ENCODE results near the gene DNAH14.

DNA sequence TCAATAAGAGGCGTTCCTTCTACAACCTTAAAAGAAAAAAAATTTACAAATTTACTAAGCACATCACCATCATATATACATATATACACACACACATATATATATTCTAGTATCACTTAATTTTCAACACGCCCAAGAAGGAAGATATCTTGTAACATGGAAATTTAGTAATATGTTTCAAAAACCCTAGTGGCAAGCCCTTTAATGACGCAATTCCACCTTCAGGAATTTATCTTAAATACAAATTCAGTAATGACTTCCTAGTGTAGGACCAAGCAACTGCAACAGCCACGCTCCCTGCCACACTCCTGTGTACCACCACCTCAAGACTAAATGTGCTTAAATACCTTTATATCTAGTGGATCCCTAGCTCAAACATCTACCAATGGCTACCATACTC, 485.8 kb downstream of the DNAH14 start:
- no peak for TF ChIP-seq HDAC2 (IDR thresholded peaks at IDR 0.05)
- no peak for TF ChIP-seq SMC3 (IDR thresholded peaks at IDR 0.05; ENCODE audit: borderline replicate concordance, low read length)
- TF ChIP-seq, protein P1, sequence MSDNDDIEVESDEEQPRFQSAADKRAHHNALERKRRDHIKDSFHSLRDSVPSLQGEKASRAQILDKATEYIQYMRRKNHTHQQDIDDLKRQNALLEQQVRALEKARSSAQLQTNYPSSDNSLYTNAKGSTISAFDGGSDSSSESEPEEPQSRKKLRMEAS (IDR thresholded peaks at IDR 0.05; ENCODE audit: low read depth, low read length), result no peak
- TF ChIP-seq, protein P2, sequence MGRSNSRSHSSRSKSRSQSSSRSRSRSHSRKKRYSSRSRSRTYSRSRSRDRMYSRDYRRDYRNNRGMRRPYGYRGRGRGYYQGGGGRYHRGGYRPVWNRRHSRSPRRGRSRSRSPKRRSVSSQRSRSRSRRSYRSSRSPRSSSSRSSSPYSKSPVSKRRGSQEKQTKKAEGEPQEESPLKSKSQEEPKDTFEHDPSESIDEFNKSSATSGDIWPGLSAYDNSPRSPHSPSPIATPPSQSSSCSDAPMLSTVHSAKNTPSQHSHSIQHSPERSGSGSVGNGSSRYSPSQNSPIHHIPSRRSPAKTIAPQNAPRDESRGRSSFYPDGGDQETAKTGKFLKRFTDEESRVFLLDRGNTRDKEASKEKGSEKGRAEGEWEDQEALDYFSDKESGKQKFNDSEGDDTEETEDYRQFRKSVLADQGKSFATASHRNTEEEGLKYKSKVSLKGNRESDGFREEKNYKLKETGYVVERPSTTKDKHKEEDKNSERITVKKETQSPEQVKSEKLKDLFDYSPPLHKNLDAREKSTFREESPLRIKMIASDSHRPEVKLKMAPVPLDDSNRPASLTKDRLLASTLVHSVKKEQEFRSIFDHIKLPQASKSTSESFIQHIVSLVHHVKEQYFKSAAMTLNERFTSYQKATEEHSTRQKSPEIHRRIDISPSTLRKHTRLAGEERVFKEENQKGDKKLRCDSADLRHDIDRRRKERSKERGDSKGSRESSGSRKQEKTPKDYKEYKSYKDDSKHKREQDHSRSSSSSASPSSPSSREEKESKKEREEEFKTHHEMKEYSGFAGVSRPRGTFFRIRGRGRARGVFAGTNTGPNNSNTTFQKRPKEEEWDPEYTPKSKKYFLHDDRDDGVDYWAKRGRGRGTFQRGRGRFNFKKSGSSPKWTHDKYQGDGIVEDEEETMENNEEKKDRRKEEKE (IDR thresholded peaks at IDR 0.05), result no peak
- no peak for TF ChIP-seq TARDBP (IDR thresholded peaks at IDR 0.05; ENCODE audit: borderline replicate concordance)
- TF ChIP-seq, protein P3, sequence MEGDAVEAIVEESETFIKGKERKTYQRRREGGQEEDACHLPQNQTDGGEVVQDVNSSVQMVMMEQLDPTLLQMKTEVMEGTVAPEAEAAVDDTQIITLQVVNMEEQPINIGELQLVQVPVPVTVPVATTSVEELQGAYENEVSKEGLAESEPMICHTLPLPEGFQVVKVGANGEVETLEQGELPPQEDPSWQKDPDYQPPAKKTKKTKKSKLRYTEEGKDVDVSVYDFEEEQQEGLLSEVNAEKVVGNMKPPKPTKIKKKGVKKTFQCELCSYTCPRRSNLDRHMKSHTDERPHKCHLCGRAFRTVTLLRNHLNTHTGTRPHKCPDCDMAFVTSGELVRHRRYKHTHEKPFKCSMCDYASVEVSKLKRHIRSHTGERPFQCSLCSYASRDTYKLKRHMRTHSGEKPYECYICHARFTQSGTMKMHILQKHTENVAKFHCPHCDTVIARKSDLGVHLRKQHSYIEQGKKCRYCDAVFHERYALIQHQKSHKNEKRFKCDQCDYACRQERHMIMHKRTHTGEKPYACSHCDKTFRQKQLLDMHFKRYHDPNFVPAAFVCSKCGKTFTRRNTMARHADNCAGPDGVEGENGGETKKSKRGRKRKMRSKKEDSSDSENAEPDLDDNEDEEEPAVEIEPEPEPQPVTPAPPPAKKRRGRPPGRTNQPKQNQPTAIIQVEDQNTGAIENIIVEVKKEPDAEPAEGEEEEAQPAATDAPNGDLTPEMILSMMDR (IDR thresholded peaks at IDR 0.05 in 2 of 3, conservative IDR thresholded peaks at IDR 0.05 in 1 of 3; ENCODE audit: control insufficient read depth in 2 of 3, extremely low read depth in 1 of 3, insufficient read depth in 1 of 3, low read depth in 3 of 3, low read length in 3 of 3), result no peak
- no peak for TF ChIP-seq SMAD1 (IDR thresholded peaks at IDR 0.05; ENCODE audit: low read depth, partially characterized antibody)
- TF ChIP-seq, protein P4, sequence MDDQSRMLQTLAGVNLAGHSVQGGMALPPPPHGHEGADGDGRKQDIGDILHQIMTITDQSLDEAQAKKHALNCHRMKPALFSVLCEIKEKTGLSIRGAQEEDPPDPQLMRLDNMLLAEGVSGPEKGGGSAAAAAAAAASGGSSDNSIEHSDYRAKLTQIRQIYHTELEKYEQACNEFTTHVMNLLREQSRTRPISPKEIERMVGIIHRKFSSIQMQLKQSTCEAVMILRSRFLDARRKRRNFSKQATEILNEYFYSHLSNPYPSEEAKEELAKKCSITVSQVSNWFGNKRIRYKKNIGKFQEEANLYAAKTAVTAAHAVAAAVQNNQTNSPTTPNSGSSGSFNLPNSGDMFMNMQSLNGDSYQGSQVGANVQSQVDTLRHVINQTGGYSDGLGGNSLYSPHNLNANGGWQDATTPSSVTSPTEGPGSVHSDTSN (IDR thresholded peaks at IDR 0.05; ENCODE audit: insufficient replicate concordance, low read depth, low read length), result no peak
- TF ChIP-seq YY1 (IDR thresholded peaks at IDR 0.05; ENCODE audit: low read depth, low read length), result no peak
- TF ChIP-seq POLR2AphosphoS5 (IDR thresholded peaks at IDR 0.05; ENCODE audit: low read length), result no peak
- no peak for TF ChIP-seq EZH2 (IDR thresholded peaks at IDR 0.05; ENCODE audit: borderline replicate concordance, control insufficient read depth, low read depth, low read length)
- TF ChIP-seq, protein P5, sequence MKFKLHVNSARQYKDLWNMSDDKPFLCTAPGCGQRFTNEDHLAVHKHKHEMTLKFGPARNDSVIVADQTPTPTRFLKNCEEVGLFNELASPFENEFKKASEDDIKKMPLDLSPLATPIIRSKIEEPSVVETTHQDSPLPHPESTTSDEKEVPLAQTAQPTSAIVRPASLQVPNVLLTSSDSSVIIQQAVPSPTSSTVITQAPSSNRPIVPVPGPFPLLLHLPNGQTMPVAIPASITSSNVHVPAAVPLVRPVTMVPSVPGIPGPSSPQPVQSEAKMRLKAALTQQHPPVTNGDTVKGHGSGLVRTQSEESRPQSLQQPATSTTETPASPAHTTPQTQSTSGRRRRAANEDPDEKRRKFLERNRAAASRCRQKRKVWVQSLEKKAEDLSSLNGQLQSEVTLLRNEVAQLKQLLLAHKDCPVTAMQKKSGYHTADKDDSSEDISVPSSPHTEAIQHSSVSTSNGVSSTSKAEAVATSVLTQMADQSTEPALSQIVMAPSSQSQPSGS (IDR thresholded peaks at IDR 0.05; ENCODE audit: low read length), result no peak
- TF ChIP-seq, protein P6, sequence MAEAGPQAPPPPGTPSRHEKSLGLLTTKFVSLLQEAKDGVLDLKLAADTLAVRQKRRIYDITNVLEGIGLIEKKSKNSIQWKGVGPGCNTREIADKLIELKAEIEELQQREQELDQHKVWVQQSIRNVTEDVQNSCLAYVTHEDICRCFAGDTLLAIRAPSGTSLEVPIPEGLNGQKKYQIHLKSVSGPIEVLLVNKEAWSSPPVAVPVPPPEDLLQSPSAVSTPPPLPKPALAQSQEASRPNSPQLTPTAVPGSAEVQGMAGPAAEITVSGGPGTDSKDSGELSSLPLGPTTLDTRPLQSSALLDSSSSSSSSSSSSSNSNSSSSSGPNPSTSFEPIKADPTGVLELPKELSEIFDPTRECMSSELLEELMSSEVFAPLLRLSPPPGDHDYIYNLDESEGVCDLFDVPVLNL (IDR thresholded peaks at IDR 0.05; ENCODE audit: low read depth, low read length), result no peak
- TF ChIP-seq, protein P7, sequence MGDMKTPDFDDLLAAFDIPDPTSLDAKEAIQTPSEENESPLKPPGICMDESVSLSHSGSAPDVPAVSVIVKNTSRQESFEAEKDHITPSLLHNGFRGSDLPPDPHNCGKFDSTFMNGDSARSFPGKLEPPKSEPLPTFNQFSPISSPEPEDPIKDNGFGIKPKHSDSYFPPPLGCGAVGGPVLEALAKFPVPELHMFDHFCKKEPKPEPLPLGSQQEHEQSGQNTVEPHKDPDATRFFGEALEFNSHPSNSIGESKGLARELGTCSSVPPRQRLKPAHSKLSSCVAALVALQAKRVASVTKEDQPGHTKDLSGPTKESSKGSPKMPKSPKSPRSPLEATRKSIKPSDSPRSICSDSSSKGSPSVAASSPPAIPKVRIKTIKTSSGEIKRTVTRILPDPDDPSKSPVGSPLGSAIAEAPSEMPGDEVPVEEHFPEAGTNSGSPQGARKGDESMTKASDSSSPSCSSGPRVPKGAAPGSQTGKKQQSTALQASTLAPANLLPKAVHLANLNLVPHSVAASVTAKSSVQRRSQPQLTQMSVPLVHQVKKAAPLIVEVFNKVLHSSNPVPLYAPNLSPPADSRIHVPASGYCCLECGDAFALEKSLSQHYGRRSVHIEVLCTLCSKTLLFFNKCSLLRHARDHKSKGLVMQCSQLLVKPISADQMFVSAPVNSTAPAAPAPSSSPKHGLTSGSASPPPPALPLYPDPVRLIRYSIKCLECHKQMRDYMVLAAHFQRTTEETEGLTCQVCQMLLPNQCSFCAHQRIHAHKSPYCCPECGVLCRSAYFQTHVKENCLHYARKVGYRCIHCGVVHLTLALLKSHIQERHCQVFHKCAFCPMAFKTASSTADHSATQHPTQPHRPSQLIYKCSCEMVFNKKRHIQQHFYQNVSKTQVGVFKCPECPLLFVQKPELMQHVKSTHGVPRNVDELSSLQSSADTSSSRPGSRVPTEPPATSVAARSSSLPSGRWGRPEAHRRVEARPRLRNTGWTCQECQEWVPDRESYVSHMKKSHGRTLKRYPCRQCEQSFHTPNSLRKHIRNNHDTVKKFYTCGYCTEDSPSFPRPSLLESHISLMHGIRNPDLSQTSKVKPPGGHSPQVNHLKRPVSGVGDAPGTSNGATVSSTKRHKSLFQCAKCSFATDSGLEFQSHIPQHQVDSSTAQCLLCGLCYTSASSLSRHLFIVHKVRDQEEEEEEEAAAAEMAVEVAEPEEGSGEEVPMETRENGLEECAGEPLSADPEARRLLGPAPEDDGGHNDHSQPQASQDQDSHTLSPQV (IDR thresholded peaks at IDR 0.05), result no peak

Data from GM12878 (cell line).